SK-N-SH (cell line): ENCODE data around the gene TBC1D9B. TPM values are rescaled to one million over a fixed set of nuclear protein-coding genes. Genes with fewer than 3 reads are reported as not detected.
A peak's percentile ranks its signal among the peaks of the same experiment; 100 is the strongest.
"Not testable (repeated sequence)": the region's sequence is repeated elsewhere in the genome, so short reads cannot be mapped to it uniquely, and the experiment has no call there.

ENCODE experiments used
- CTCF ChIA-PET: fragments of 300-600, 350-600 bp; formaldehyde crosslinking; extraction: SDS; loops from one replicate; lab custom pipeline; 2021; lab: Yijun Ruan, JAX
- POLR2A ChIA-PET: fragments of 350-600 bp; sonication (Branson Sonifier 250); formaldehyde crosslinking; extraction: SDS; loops from one replicate; lab custom pipeline; 2020; ENCODE audit warnings: antibody characterized with exemption, inconsistent platforms; lab: Yijun Ruan, JAX
- DNase-seq: peaks from one replicate; pipeline ENCODE4 v3.0.0; 2012
- H2AFZ ChIP-seq: fragments of 200-600 bp; sonication (generic); 2 replicates; pipeline ENCODE4 v1.8.1; 2016; ENCODE audit warnings: antibody characterized with exemption, mild to moderate bottlenecking, low read depth
- H3F3A ChIP-seq: fragments of 200-600 bp; sonication (generic); replicated peaks from 2 replicates; pipeline ENCODE3; 2016; ENCODE audit warnings: antibody characterized with exemption, mild to moderate bottlenecking; ENCODE audit not compliant: insufficient read depth
- H3K27ac ChIP-seq, 2 experiments: fragments of 200-500 bp in 1 of 2; fragments of 200-600 bp in 1 of 2; sonication (Bioruptor generic) in 1 of 2; sonication (generic), shearing (Covaris generic) in 1 of 2; 2 replicates each; pipeline versions ENCODE4 v1.5.1 to v1.6.1; 2014 to 2016; ENCODE audit warnings: low read depth in 2 of 2, inconsistent platforms in 1 of 2, low read length in 1 of 2, mild to moderate bottlenecking in 1 of 2, mixed read lengths in 1 of 2
- H3K27me3 ChIP-seq: fragments of 200-600 bp; sonication (generic), shearing (Covaris generic); 2 replicates; pipeline ENCODE4 v1.6.1; 2016; ENCODE audit warnings: mixed run types; ENCODE audit not compliant: insufficient read depth
- H3K36me3 ChIP-seq, 2 experiments: fragments of 200-500 bp in 1 of 2; fragments of 200-600 bp in 1 of 2; sonication (Bioruptor generic) in 1 of 2; sonication (generic) in 1 of 2; replicated peaks in 1 of 2; 2 replicates each; pipeline versions ENCODE3 to v1.5.1; 2014 to 2016; ENCODE audit warnings: low read length in 1 of 2, mild to moderate bottlenecking in 1 of 2; ENCODE audit not compliant: insufficient read depth in 2 of 2, control insufficient read depth in 1 of 2
- H3K4me1 ChIP-seq, 2 experiments: fragments of 200-500 bp in 1 of 2; fragments of 200-600 bp in 1 of 2; sonication (Bioruptor generic) in 1 of 2; sonication (generic), shearing (Covaris generic) in 1 of 2; 2 replicates each; pipeline versions ENCODE4 v1.5.1 to v1.6.1; 2014 to 2016; ENCODE audit warnings: low read depth in 1 of 2, low read length in 1 of 2, mixed run types in 1 of 2; ENCODE audit not compliant: insufficient read depth in 2 of 2, control insufficient read depth in 1 of 2
- H3K4me2 ChIP-seq: fragments of 200-600 bp; sonication (generic), shearing (Covaris generic); 2 replicates; pipeline ENCODE4 v1.6.1; 2017; ENCODE audit warnings: mixed run types
- H3K4me3 ChIP-seq, 2 experiments: fragments of 200-500 bp in 1 of 2; fragments of 200-600 bp in 1 of 2; sonication (Bioruptor generic) in 1 of 2; sonication (generic), shearing (Covaris generic) in 1 of 2; 2 replicates each; pipeline versions ENCODE4 v1.5.1 to v1.8.1; 2014 to 2016; ENCODE audit warnings: low read depth in 2 of 2, inconsistent platforms in 1 of 2, low read length in 1 of 2, mild to moderate bottlenecking in 1 of 2, mixed read lengths in 1 of 2, moderate library complexity in 1 of 2
- H3K79me2 ChIP-seq: fragments of 200-600 bp; sonication (generic); 2 replicates; pipeline ENCODE4 v1.8.1; 2017; ENCODE audit warnings: mild to moderate bottlenecking; ENCODE audit not compliant: insufficient read depth
- H3K9ac ChIP-seq: fragments of 200-600 bp; sonication (generic); 2 replicates; pipeline ENCODE4 v1.6.1; 2017; ENCODE audit warnings: mixed run types
- H3K9me2 ChIP-seq: fragments of 200-600 bp; sonication (generic); 2 replicates; pipeline ENCODE4 v1.6.1; 2017; ENCODE audit warnings: mixed run types
- H3K9me3 ChIP-seq: fragments of 200-600 bp; sonication (generic); 2 replicates; pipeline ENCODE4 v1.6.1; 2017; ENCODE audit warnings: mixed run types, mild to moderate bottlenecking, moderate library complexity
- H4K20me1 ChIP-seq: fragments of 200-600 bp; sonication (generic); 2 replicates; pipeline ENCODE4 v1.6.1; 2017; ENCODE audit warnings: mild to moderate bottlenecking, mixed run types; ENCODE audit not compliant: insufficient read depth
- CTCF ChIP-seq: fragments of 200-600 bp; sonication (generic); IDR thresholded peaks from 2 replicates; pipeline ENCODE4 v1.6.1; 2017; ENCODE audit warnings: antibody characterized with exemption, mild to moderate bottlenecking, moderate library complexity
- GATA2 ChIP-seq: sonication (generic); formaldehyde crosslinking; IDR thresholded peaks from 2 replicates; pipeline ENCODE4 v1.5.0; 2020; ENCODE audit warnings: mild to moderate bottlenecking, missing genetic modification reagents
- NFIC ChIP-seq: IDR thresholded peaks from 2 replicates; pipeline ENCODE4 v1.4.0; 2012; ENCODE audit warnings: borderline replicate concordance
- POLR2AphosphoS5 ChIP-seq: IDR thresholded peaks from 2 replicates; pipeline ENCODE4 v1.6.1; 2012; ENCODE audit warnings: low read depth, low read length
- RFX5 ChIP-seq: IDR thresholded peaks from 2 replicates; pipeline ENCODE4 v1.6.1; 2012; ENCODE audit warnings: mild to moderate bottlenecking, improper control_type of control experiment, low read length
- TCF12 ChIP-seq: IDR thresholded peaks from 2 replicates; pipeline ENCODE4 v1.4.0; 2012
- TEAD4 ChIP-seq: IDR thresholded peaks from 2 replicates; pipeline ENCODE4 v1.4.0; 2012; ENCODE audit warnings: mild to moderate bottlenecking, borderline replicate concordance; ENCODE audit not compliant: insufficient read depth
- WGBS: methylation state at CpG from one replicate; pipeline ENCODE4 v1.1.6; 2017; ENCODE audit warnings: low lambda C conversion rate; 5-methylcytosine and 5-hydroxymethylcytosine counted together
- polyA plus RNA-seq, 3 experiments: library from polyadenylated mRNA; depleted of rRNA; stranded (reverse); fragments of >200 nt; gene quantifications; 2 replicates each; pipeline ENCODE4 v1.2.3, GENCODE V29; 2012

Gene TBC1D9B
- polyA plus RNA-seq, 1 of the 3 experiments (the other 2 are of a cell fraction), result 75.6 TPM

- 92% methylated on average over 14 of the region's 19 CpGs for WGBS
- Histone ChIP-seq H3K4me3 (no peak overlapping the region), H3K36me3 (peaks cover 44 to 45% of the 10 kb centered on the region in 2 experiments), H3K9me3 (no peaks in the 10 kb centered on the region), H4K20me1 (peaks cover 31% of the 10 kb centered on the region), H3K9ac (no peak overlapping the region), H3K27me3 (no peaks in the 10 kb centered on the region), H3K4me2 (no peak overlapping the region), H3K4me1 (no peaks in the 10 kb centered on the region; a peak in 1 of 4 replicates), H3K79me2 (peaks cover 4% of the 10 kb centered on the region; the same call in 1 of the 2 replicates), H2AFZ (no peak overlapping the region), H3F3A (peaks cover 44% of the 10 kb centered on the region), H3K27ac (peak overlapping the region in 1 of 2 experiments; percentile 39; a peak in 2 of 4 replicates), H3K9me2 (no peaks in the 10 kb centered on the region)
- DNase-seq, result no peak
- POLR2A ChIA-PET, result interaction anchor here (1.9 kb wide), 1 partner anchor 11 kb away, joined by 7 read pairs; no protein-coding TSS in a partner anchor
- CTCF ChIA-PET, result interaction anchor here (0.7 kb wide), 1 partner anchor 10 kb away, joined by 3 read pairs; no protein-coding TSS in a partner anchor
- TF ChIP-seq POLR2AphosphoS5 (0 out of 2 replicates have a peak, but pooled peaks have one; percentile 15), NFIC (no peak), TCF12 (no peak), TEAD4 (no peak), GATA2 (CRISPR knock-in tag) (no peak), CTCF (no peak), RFX5 (no peak)
Observed at GRCh38 chr5:179836225-179837019, 71.3 kb downstream of the TBC1D9B start.

- H3K4me1 ChIP-seq, H3K9ac ChIP-seq, H3K4me3 ChIP-seq, CTCF ChIA-PET, H3K79me2 ChIP-seq, H3K9me3 ChIP-seq, H3K27me3 ChIP-seq, H3K27ac ChIP-seq, H3K4me2 ChIP-seq, H2AFZ ChIP-seq, H3K9me2 ChIP-seq, POLR2A ChIA-PET, DNase-seq: not testable (repeated sequence)
- Histone ChIP-seq H4K20me1 (peaks cover 43% of the 10 kb centered on the region), H3F3A (peaks cover 50% of the 10 kb centered on the region), H3K36me3 (peaks cover 54 to 60% of the 10 kb centered on the region in 2 experiments)
- 60% methylated on average over 4 of the region's 28 CpGs for WGBS
Observed at GRCh38 chr5:179834871-179835270, 72.8 kb downstream of the TBC1D9B start.

GRCh38 chr5:179834120-179834519 is 73.6 kb downstream of the TBC1D9B start:
- WGBS, result 94% methylated on average over 8 of the region's 8 CpGs
- CTCF ChIA-PET, result no interaction called here
- no peaks in the 10 kb centered on the region for H3K9me2 ChIP-seq

More at GRCh38 chr5:179834120-179834519, 73.6 kb downstream of the TBC1D9B start:
- Histone ChIP-seq H3K4me3 (no peak overlapping the region), H4K20me1 (peaks cover 44% of the 10 kb centered on the region), H3K4me1 (no peaks in the 10 kb centered on the region; a peak in 1 of 4 replicates), H3K27ac (no peak overlapping the region), H3F3A (peaks cover 52% of the 10 kb centered on the region), H3K9me3 (no peaks in the 10 kb centered on the region), H3K79me2 (peaks cover 17% of the 10 kb centered on the region), H3K9ac (no peak overlapping the region), H3K27me3 (no peaks in the 10 kb centered on the region), H3K4me2 (no peak overlapping the region), H2AFZ (no peak overlapping the region), H3K36me3 (peaks cover 61 to 67% of the 10 kb centered on the region in 2 experiments)
- POLR2A ChIA-PET, result no interaction called here
- DNase-seq, result no peak
- TF ChIP-seq POLR2AphosphoS5, result no peak
